H9 (cell line): ENCODE data around the gene IRF6. TPM values are rescaled to one million over a fixed set of nuclear protein-coding genes. Genes with fewer than 3 reads are reported as not detected.

ENCODE experiments used
- DNase-seq: peaks from one replicate; pipeline ENCODE4 v3.0.0-alpha.2; 2017
- H2AFZ ChIP-seq: one replicate; pipeline ENCODE4 v1.6.1; 2013; ENCODE audit warnings: mild to moderate bottlenecking, low read length, control low read depth, moderate library complexity
- H2AK5ac ChIP-seq: 2 replicates; pipeline ENCODE4 v1.6.1; 2013; ENCODE audit warnings: low read length, control low read depth, mixed read lengths; ENCODE audit not compliant: insufficient read length
- H2BK120ac ChIP-seq: one replicate; pipeline ENCODE4 v1.6.1; 2013; ENCODE audit warnings: low read depth, mild to moderate bottlenecking, low read length, control low read depth, inconsistent platforms; ENCODE audit not compliant: poor library complexity, severe bottlenecking
- H2BK12ac ChIP-seq: 2 replicates; pipeline ENCODE4 v1.6.1; 2013; ENCODE audit warnings: low read length, control low read depth, mixed read lengths, low read depth; ENCODE audit not compliant: insufficient read length
- H2BK15ac ChIP-seq: 2 replicates; pipeline ENCODE4 v1.6.1; 2013; ENCODE audit warnings: low read depth, low read length, control low read depth
- H2BK20ac ChIP-seq: one replicate; pipeline ENCODE4 v1.6.1; 2013; ENCODE audit warnings: low read depth, mild to moderate bottlenecking, low read length, control low read depth, inconsistent platforms; ENCODE audit not compliant: poor library complexity, severe bottlenecking
- H2BK5ac ChIP-seq: 2 replicates; pipeline ENCODE4 v1.6.1; 2013; ENCODE audit warnings: low read length, control low read depth, mixed read lengths; ENCODE audit not compliant: insufficient read length
- H3K14ac ChIP-seq: 2 replicates; pipeline ENCODE4 v1.6.1; 2013; ENCODE audit warnings: low read length, control low read depth; ENCODE audit not compliant: insufficient read depth
- H3K18ac ChIP-seq: 2 replicates; pipeline ENCODE4 v1.6.1; 2013; ENCODE audit warnings: low read depth, mild to moderate bottlenecking, mixed read lengths, low read length, control low read depth; ENCODE audit not compliant: insufficient read length
- H3K23ac ChIP-seq: 2 replicates; pipeline ENCODE4 v1.6.1; 2013; ENCODE audit warnings: low read length, control low read depth, mixed read lengths, low read depth; ENCODE audit not compliant: insufficient read length
- H3K23me2 ChIP-seq: 2 replicates; pipeline ENCODE4 v1.6.1; 2013; ENCODE audit warnings: low read depth, mild to moderate bottlenecking, mixed read lengths, low read length, control low read depth; ENCODE audit not compliant: insufficient read length, poor library complexity, severe bottlenecking
- H3K27ac ChIP-seq: 2 replicates; pipeline ENCODE4 v1.5.1; 2013; ENCODE audit warnings: low read length, control low read depth, mixed read lengths, low read depth; ENCODE audit not compliant: insufficient read length
- H3K27me3 ChIP-seq: 2 replicates; pipeline ENCODE4 v1.6.1; 2013; ENCODE audit warnings: low read length, control low read depth, inconsistent platforms; ENCODE audit not compliant: insufficient read depth
- H3K4ac ChIP-seq: 2 replicates; pipeline ENCODE4 v1.6.1; 2013; ENCODE audit warnings: low read depth, mild to moderate bottlenecking, control low read depth, inconsistent platforms, low read length, moderate library complexity
- H3K4me1 ChIP-seq: 2 replicates; pipeline ENCODE4 v1.6.1; 2013; ENCODE audit warnings: low read length, control low read depth, inconsistent platforms; ENCODE audit not compliant: insufficient read depth
- H3K4me2 ChIP-seq: 2 replicates; pipeline ENCODE4 v1.6.1; 2013; ENCODE audit warnings: low read length, control low read depth, mixed read lengths; ENCODE audit not compliant: insufficient read length, insufficient read depth
- H3K56ac ChIP-seq: 2 replicates; pipeline ENCODE4 v1.6.1; 2013; ENCODE audit warnings: low read depth, mild to moderate bottlenecking, mixed read lengths, low read length, control low read depth; ENCODE audit not compliant: insufficient read length
- H3K79me1 ChIP-seq: 2 replicates; pipeline ENCODE4 v1.6.1; 2013; ENCODE audit warnings: low read depth, mild to moderate bottlenecking, moderate library complexity, low read length, control low read depth, inconsistent platforms; ENCODE audit not compliant: insufficient read depth, poor library complexity, severe bottlenecking
- H3K79me2 ChIP-seq: 2 replicates; pipeline ENCODE4 v1.6.1; 2013; ENCODE audit warnings: low read length, control low read depth, inconsistent platforms; ENCODE audit not compliant: insufficient read depth
- H3K9ac ChIP-seq: 2 replicates; pipeline ENCODE4 v1.6.1; 2013; ENCODE audit warnings: low read length, control low read depth, mixed read lengths; ENCODE audit not compliant: insufficient read length; ENCODE audit errors: extremely low read depth
- H3K9me3 ChIP-seq: one replicate; pipeline ENCODE4 v1.6.1; 2013; ENCODE audit warnings: low read depth, low read length, inconsistent platforms; ENCODE audit not compliant: control insufficient read depth
- H3T11ph ChIP-seq: one replicate; pipeline ENCODE4 v1.6.1; 2013; ENCODE audit warnings: mild to moderate bottlenecking, low read length, control low read depth, inconsistent platforms
- H4K20me1 ChIP-seq: one replicate; pipeline ENCODE4 v1.6.1; 2013; ENCODE audit not compliant: control insufficient read depth, insufficient read length, insufficient read depth
- H4K5ac ChIP-seq: 2 replicates; pipeline ENCODE4 v1.6.1; 2013; ENCODE audit warnings: low read depth, mild to moderate bottlenecking, mixed read lengths, low read length, control low read depth; ENCODE audit not compliant: insufficient read length
- H4K8ac ChIP-seq: replicated peaks from 2 replicates; pipeline ENCODE4 v1.6.1; 2013; ENCODE audit warnings: low read length, control low read depth, mixed read lengths, low read depth; ENCODE audit not compliant: insufficient read length
- H4K91ac ChIP-seq: 2 replicates; pipeline ENCODE4 v1.6.1; 2013; ENCODE audit warnings: low read depth, mild to moderate bottlenecking, moderate library complexity, mixed read lengths, low read length, control low read depth; ENCODE audit not compliant: insufficient read length
- H3K27ac Mint-ChIP-seq, 3 experiments: 2 replicates in 2 of 3; 3 replicates in 1 of 3; pipeline ENCODE4 v1.8.0; 2020 to 2021; ENCODE audit warnings: mixed read lengths in 3 of 3, mild to moderate bottlenecking in 1 of 3, moderate library complexity in 1 of 3
- H3K27me3 Mint-ChIP-seq: 2 replicates; pipeline ENCODE4 v1.8.0; 2021; ENCODE audit warnings: low read depth, mild to moderate bottlenecking, moderate library complexity, mixed read lengths
- H3K36me3 Mint-ChIP-seq, 3 experiments: 2 replicates in 2 of 3; 3 replicates in 1 of 3; pipeline ENCODE4 v1.8.0; 2020 to 2021; ENCODE audit warnings: low read depth in 3 of 3, mixed read lengths in 3 of 3; ENCODE audit not compliant: insufficient read depth in 1 of 3
- H3K4me1 Mint-ChIP-seq, 2 experiments: 2 replicates each; pipeline ENCODE4 v1.8.0; 2020; ENCODE audit warnings: mixed read lengths in 2 of 2
- H3K4me3 Mint-ChIP-seq, 2 experiments: 2 replicates in 1 of 2; 3 replicates in 1 of 2; pipeline ENCODE4 v1.8.0; 2020 to 2021; ENCODE audit warnings: mild to moderate bottlenecking in 2 of 2, mixed read lengths in 2 of 2, moderate library complexity in 1 of 2
- H3K9me3 Mint-ChIP-seq, 2 experiments: 2 replicates in 1 of 2; 3 replicates in 1 of 2; pipeline ENCODE4 v1.8.0; 2020; ENCODE audit warnings: mild to moderate bottlenecking in 2 of 2, mixed read lengths in 2 of 2, moderate library complexity in 1 of 2
- WGBS: extraction: QIAGEN DNeasy Blood & Tissue Kit; methylation state at CpG from one replicate; pipeline ENCODE4 v1.1.7; 2013; ENCODE audit warnings: missing lambda C conversion rate, low lambda C conversion rate, mixed read lengths; ENCODE audit not compliant: insufficient read length; ENCODE audit errors: extremely low coverage; 5-methylcytosine and 5-hydroxymethylcytosine counted together
- total RNA-seq: library from RNA; stranded (reverse); gene quantifications from 2 replicates; pipeline ENCODE4 v1.2.1, GENCODE V29; 2021
- TF ChIP-seq, protein P1 (sequence below): fragments of 200-600 bp; sonication (generic); conservative IDR thresholded peaks from 3 replicates; pipeline ENCODE4 v1.8.0; 2021; ENCODE audit warnings: antibody characterized with exemption, mild to moderate bottlenecking

IRF6 gene
- total RNA-seq, 1 experiment from 2014 or later: 7.1 TPM

DNA sequence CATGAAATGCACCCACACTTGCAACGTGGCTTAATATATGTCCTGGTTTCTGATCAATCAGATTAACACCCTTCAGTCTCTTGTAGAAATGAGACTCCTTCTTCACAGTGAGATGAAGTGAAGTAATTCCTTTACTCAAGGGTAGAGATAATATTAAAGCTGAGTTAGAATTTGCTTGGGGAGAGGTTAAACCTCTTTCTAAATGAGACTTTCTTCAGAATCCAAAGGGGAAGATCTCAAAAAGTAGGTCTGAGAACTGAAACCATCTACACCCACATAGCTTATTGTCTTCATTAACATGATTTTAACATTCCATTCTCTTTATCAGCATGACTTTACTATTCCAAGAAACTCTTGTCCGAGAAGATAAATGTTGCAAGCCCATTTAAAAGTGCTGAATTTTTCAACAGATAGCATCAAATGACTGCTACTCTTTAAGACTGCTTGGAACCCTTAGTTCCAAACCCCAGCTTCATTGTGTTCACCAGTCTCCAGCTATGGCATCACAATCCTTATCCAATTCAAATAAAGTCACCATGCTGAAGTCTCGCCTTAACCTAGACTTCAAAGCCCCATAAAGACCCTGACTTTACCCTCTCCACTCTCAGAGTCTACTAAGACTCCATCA, 69.3 kb downstream of the IRF6 start:
- Mint-ChIP-seq H3K4me1 (no peaks in the 10 kb centered on the region), H3K9me3 (no peaks in the 10 kb centered on the region), H3K4me3 (no peak overlapping the region), H3K36me3 (no peaks in the 10 kb centered on the region), H3K27me3 (peaks cover 25% of the 10 kb centered on the region), H3K27ac (no peak overlapping the region)
- no peak overlapping the region for H3K4me2 ChIP-seq
- H3K23ac ChIP-seq: no peak overlapping the region
- no peaks in the 10 kb centered on the region for H3K4me1 ChIP-seq
- no peaks in the 10 kb centered on the region for H3K9me3 ChIP-seq
- H3K56ac ChIP-seq: no peak overlapping the region
- H3T11ph ChIP-seq: no peak overlapping the region
- no peak overlapping the region for H3K27ac ChIP-seq
- H2AFZ ChIP-seq: no peak overlapping the region
- no peak overlapping the region for H4K91ac ChIP-seq
- no peak overlapping the region for H2BK5ac ChIP-seq
- no peak overlapping the region for H2AK5ac ChIP-seq
- no peak overlapping the region for H2BK20ac ChIP-seq
- H3K18ac ChIP-seq: no peak overlapping the region
- no peaks in the 10 kb centered on the region for H3K79me2 ChIP-seq
- no peaks in the 10 kb centered on the region for H3K27me3 ChIP-seq
- H4K5ac ChIP-seq: no peak overlapping the region
- TF ChIP-seq, protein P1, sequence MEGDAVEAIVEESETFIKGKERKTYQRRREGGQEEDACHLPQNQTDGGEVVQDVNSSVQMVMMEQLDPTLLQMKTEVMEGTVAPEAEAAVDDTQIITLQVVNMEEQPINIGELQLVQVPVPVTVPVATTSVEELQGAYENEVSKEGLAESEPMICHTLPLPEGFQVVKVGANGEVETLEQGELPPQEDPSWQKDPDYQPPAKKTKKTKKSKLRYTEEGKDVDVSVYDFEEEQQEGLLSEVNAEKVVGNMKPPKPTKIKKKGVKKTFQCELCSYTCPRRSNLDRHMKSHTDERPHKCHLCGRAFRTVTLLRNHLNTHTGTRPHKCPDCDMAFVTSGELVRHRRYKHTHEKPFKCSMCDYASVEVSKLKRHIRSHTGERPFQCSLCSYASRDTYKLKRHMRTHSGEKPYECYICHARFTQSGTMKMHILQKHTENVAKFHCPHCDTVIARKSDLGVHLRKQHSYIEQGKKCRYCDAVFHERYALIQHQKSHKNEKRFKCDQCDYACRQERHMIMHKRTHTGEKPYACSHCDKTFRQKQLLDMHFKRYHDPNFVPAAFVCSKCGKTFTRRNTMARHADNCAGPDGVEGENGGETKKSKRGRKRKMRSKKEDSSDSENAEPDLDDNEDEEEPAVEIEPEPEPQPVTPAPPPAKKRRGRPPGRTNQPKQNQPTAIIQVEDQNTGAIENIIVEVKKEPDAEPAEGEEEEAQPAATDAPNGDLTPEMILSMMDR: no peak
- H3K79me1 ChIP-seq: no peaks in the 10 kb centered on the region
- H3K9ac ChIP-seq: no peak overlapping the region
- no peak overlapping the region for H2BK12ac ChIP-seq
- no CpG with 5 or more reads among the region's 3 CpGs for WGBS
- no peak overlapping the region for H3K14ac ChIP-seq
- H3K4ac ChIP-seq: no peak overlapping the region
- H4K20me1 ChIP-seq: no peaks in the 10 kb centered on the region
- no peak for DNase-seq
- no peak overlapping the region for H2BK120ac ChIP-seq
- no peak overlapping the region for H4K8ac ChIP-seq
- no peaks in the 10 kb centered on the region for H3K23me2 ChIP-seq
- no peak overlapping the region for H2BK15ac ChIP-seq

Other genes starting within 250 kb of the IRF6 start
- 0.20 and 0.28 TPM in 2 replicates for gene CAMK1G, start 222.4 kb downstream of the IRF6 start, total RNA-seq
- gene LAMB3, start 153.7 kb downstream of the IRF6 start, total RNA-seq: 0.26 and 0.28 TPM in 2 replicates
- gene G0S2, start 130.7 kb downstream of the IRF6 start, total RNA-seq: 0.26 and 0.35 TPM in 2 replicates
- not detected in 2 replicates for gene HSD11B1, start 101.3 kb downstream of the IRF6 start, total RNA-seq
- gene TRAF3IP3, start 50.1 kb downstream of the IRF6 start, total RNA-seq: not detected in 2 replicates
- gene C1orf74, start 21.6 kb downstream of the IRF6 start, total RNA-seq: 2.1 and 2.4 TPM in 2 replicates
- gene UTP25, start 21.8 kb upstream of the IRF6 start, total RNA-seq: 12.9 TPM in 2 replicates
- gene SYT14, start 132.1 kb upstream of the IRF6 start, total RNA-seq: 8.8 and 10.3 TPM in 2 replicates